Measurements from ENCODE around the gene GTPBP2.

DNA sequence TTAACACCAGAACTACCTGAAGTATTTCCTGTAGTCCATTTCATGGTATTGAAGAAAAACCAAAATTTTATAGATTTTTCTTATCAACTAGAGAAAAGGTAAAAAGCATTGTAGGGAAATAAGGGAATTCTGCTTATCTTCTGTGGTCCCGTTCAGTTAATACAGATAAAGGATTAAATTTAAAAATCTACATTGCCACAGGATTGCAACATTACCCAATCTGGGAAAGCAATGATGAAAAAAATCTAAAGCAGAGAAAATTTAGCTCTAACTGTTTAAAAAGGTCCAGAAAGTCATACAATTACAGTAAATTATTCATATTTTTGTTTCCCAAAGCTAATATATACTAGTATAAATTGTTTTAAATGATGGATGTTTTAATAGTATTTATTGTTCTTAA is 35.1 kb downstream of the GTPBP2 start:
- TF ChIP-seq POLR2AphosphoS5 (IDR thresholded peaks at IDR 0.05; ENCODE audit: low read depth, low read length), result no peak
- no peak for TF ChIP-seq POLR2A (IDR thresholded peaks at IDR 0.05; ENCODE audit: control extremely low read depth in 1 of 2, low read depth in 2 of 2, low read length in 2 of 2)
- TF ChIP-seq, protein P1, sequence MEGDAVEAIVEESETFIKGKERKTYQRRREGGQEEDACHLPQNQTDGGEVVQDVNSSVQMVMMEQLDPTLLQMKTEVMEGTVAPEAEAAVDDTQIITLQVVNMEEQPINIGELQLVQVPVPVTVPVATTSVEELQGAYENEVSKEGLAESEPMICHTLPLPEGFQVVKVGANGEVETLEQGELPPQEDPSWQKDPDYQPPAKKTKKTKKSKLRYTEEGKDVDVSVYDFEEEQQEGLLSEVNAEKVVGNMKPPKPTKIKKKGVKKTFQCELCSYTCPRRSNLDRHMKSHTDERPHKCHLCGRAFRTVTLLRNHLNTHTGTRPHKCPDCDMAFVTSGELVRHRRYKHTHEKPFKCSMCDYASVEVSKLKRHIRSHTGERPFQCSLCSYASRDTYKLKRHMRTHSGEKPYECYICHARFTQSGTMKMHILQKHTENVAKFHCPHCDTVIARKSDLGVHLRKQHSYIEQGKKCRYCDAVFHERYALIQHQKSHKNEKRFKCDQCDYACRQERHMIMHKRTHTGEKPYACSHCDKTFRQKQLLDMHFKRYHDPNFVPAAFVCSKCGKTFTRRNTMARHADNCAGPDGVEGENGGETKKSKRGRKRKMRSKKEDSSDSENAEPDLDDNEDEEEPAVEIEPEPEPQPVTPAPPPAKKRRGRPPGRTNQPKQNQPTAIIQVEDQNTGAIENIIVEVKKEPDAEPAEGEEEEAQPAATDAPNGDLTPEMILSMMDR (IDR thresholded peaks at IDR 0.05; ENCODE audit: control extremely low read depth in 1 of 3, insufficient read depth in 1 of 3, low read depth in 1 of 3, low read length in 3 of 3), result no peak
- no peak for TF ChIP-seq TAF1 (IDR thresholded peaks at IDR 0.05; ENCODE audit: low read depth, low read length)
- TF ChIP-seq CHD2 (IDR thresholded peaks at IDR 0.05; ENCODE audit: low read length), result no peak
- TF ChIP-seq SAP30 (IDR thresholded peaks at IDR 0.05; ENCODE audit: insufficient read depth, insufficient replicate concordance, low read length), result no peak
- TF ChIP-seq SIN3A (conservative IDR thresholded peaks at IDR 0.05 in 1 of 2, IDR thresholded peaks at IDR 0.05 in 1 of 2; ENCODE audit: low read depth in 1 of 2, low read length in 2 of 2), result no peak
